Karpas-422 (cell line): ENCODE data around the gene SCMH1. TPM values are rescaled to one million over a fixed set of nuclear protein-coding genes. Genes with fewer than 3 reads are reported as not detected.
"Not testable (repeated sequence)": the region's sequence is repeated elsewhere in the genome, so short reads cannot be mapped to it uniquely, and the experiment has no call there.

ENCODE experiments used
- DNase-seq: peaks from one replicate; pipeline ENCODE4 v3.0.0-alpha.2; 2015
- H2AFZ ChIP-seq: fragments of 200-600 bp; sonication (generic); 2 replicates; pipeline ENCODE4 v1.6.1; 2014; ENCODE audit warnings: antibody characterized with exemption, low read length, mixed read lengths
- H3K27ac ChIP-seq: fragments of 200-600 bp; sonication (generic); 2 replicates; pipeline ENCODE4 v1.5.1; 2014; ENCODE audit warnings: mild to moderate bottlenecking, low read length, moderate library complexity
- H3K27me3 ChIP-seq: fragments of 200-600 bp; sonication (generic); 2 replicates; pipeline ENCODE4 v1.6.1; 2014; ENCODE audit warnings: low read length, mixed read lengths
- H3K36me3 ChIP-seq: fragments of 200-600 bp; sonication (generic); 2 replicates; pipeline ENCODE4 v1.6.1; 2014; ENCODE audit warnings: low read length, mixed read lengths; ENCODE audit not compliant: insufficient read depth
- H3K4me1 ChIP-seq: fragments of 200-600 bp; sonication (generic); 2 replicates; pipeline ENCODE4 v1.6.1; 2014; ENCODE audit warnings: mild to moderate bottlenecking, low read length, mixed read lengths
- H3K4me2 ChIP-seq: fragments of 200-600 bp; sonication (generic); 2 replicates; pipeline ENCODE4 v1.6.1; 2014; ENCODE audit warnings: low read length, low read depth, mild to moderate bottlenecking; ENCODE audit not compliant: poor library complexity, severe bottlenecking
- H3K4me3 ChIP-seq: fragments of 200-600 bp; sonication (generic); 2 replicates; pipeline ENCODE4 v1.5.1; 2014; ENCODE audit warnings: mild to moderate bottlenecking, antibody characterized with exemption, low read length, mixed read lengths
- H3K79me2 ChIP-seq: fragments of 200-600 bp; sonication (generic); 2 replicates; pipeline ENCODE4 v1.6.1; 2014; ENCODE audit warnings: mild to moderate bottlenecking, low read length, mixed read lengths
- H3K9ac ChIP-seq: fragments of 200-600 bp; sonication (generic); 2 replicates; pipeline ENCODE4 v1.6.0; 2014; ENCODE audit warnings: low read length
- H3K9me2 ChIP-seq: fragments of 200-600 bp; sonication (generic), shearing (Covaris generic); replicated peaks from 2 replicates; pipeline ENCODE4 v1.6.0; 2014; ENCODE audit warnings: mild to moderate bottlenecking, low read length, moderate library complexity; ENCODE audit not compliant: insufficient read depth
- H3K9me3 ChIP-seq: fragments of 300-700, 200-600 bp; sonication (generic); 2 replicates; pipeline ENCODE4 v1.6.1; 2014; ENCODE audit warnings: low read length, mixed read lengths
- H4K20me1 ChIP-seq: fragments of 200-600 bp; sonication (generic); 2 replicates; pipeline ENCODE4 v1.6.1; 2014; ENCODE audit warnings: mild to moderate bottlenecking, antibody characterized with exemption, low read length, low read depth; ENCODE audit not compliant: insufficient read depth
- total RNA-seq: library from RNA; depleted of rRNA; stranded (reverse); fragments of >200 nt; shearing (Covaris generic); gene quantifications from 2 replicates; pipeline ENCODE4 v1.2.3, GENCODE V29; 2014; ENCODE audit warnings: low replicate concordance

The SCMH1 gene
- total RNA-seq, 1 experiment from 2014 or later = 83.6 TPM

- Histone ChIP-seq H3K4me1 (peaks cover 15% of the 10 kb centered on the region), H3K4me2 (no peak overlapping the region), H3K27ac (no peak overlapping the region), H4K20me1 (no peaks in the 10 kb centered on the region), H3K9ac (no peak overlapping the region), H2AFZ (no peak overlapping the region), H3K4me3 (no peak overlapping the region), H3K79me2 (peaks cover 4% of the 10 kb centered on the region; the same call in 1 of the 2 replicates), H3K36me3 (0 out of 2 replicates have a peak, but pooled peaks cover 3% of the 10 kb centered on the region), H3K27me3 (no peaks in the 10 kb centered on the region), H3K9me2 (no peaks in the 10 kb centered on the region), H3K9me3 (no peaks in the 10 kb centered on the region)
- DNase-seq = peak; percentile 64
These were observed 119.1 kb downstream of the SCMH1 start for GRCh38 chr1:41122851-41123518.

DNA sequence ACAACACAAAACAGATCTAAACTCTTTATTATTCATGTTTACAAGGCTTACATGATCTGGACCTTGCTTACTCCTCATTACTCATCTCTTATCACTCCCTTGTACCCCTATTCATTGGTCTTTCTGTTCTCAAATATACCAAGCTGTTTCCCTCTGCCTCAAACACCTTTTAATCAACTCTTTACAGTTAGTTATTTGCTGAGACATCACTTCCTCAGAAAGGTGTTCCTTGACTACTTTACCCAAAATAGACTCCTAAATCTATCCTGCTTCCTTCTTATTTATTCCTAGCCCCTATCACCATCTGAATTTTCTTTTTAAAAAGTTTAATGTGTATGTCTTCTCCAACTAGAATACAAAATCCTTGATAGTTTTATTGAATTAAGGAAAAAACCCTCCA, 120.0 kb downstream of the SCMH1 start:
- Histone ChIP-seq H4K20me1 (no peaks in the 10 kb centered on the region), H3K9ac (no peak overlapping the region), H3K27ac (no peak overlapping the region), H3K27me3 (no peaks in the 10 kb centered on the region), H3K9me3 (no peaks in the 10 kb centered on the region), H2AFZ (no peak overlapping the region), H3K9me2 (no peaks in the 10 kb centered on the region), H3K79me2 (peaks cover 4% of the 10 kb centered on the region; the same call in 1 of the 2 replicates), H3K4me1 (peaks cover 15% of the 10 kb centered on the region), H3K36me3 (0 out of 2 replicates have a peak, but pooled peaks cover 3% of the 10 kb centered on the region), H3K4me3 (no peak overlapping the region), H3K4me2 (no peak overlapping the region)
- no peak for DNase-seq

DNA sequence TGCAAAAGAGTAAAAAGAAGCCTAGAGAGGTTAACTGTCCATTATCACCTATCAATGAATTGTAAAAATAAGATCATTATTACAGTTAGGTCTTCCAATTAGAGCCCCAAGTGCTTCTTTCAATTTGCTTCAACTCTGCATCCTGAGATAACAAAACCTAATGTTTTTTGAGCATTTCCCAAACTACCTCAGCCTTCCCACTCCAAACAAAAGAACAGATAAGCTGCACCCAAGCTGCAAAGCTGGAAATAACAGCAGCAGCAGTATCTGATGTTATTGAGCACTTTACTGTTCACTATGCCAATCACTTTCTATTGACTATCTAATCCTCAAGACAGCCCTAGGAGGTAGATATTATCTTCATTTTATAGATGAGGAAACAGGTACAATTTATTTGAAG, 123.5 kb downstream of the SCMH1 start:
- H3K27ac ChIP-seq = no peak overlapping the region
- peaks cover 15% of the 10 kb centered on the region for H3K4me1 ChIP-seq
- H3K36me3 ChIP-seq = peaks cover 14% of the 10 kb centered on the region; the same call in 1 of the 2 replicates
- no peak overlapping the region for H2AFZ ChIP-seq
- no peak overlapping the region for H3K9ac ChIP-seq
- H3K9me2 ChIP-seq = no peaks in the 10 kb centered on the region
- peaks cover 4% of the 10 kb centered on the region; the same call in 1 of the 2 replicates for H3K79me2 ChIP-seq
- DNase-seq = no peak
- H3K4me3 ChIP-seq = no peak overlapping the region
- no peaks in the 10 kb centered on the region for H4K20me1 ChIP-seq
- H3K27me3 ChIP-seq = no peaks in the 10 kb centered on the region
- no peaks in the 10 kb centered on the region for H3K9me3 ChIP-seq
- no peak overlapping the region for H3K4me2 ChIP-seq

GRCh38 chr1:41117241-41117640, 124.9 kb downstream of the SCMH1 start:
- not testable (repeated sequence) for H3K4me2 ChIP-seq, H3K9ac ChIP-seq, H3K9me2 ChIP-seq, H3K9me3 ChIP-seq, H3K79me2 ChIP-seq, H2AFZ ChIP-seq, H4K20me1 ChIP-seq, DNase-seq, H3K4me3 ChIP-seq, H3K27ac ChIP-seq, H3K27me3 ChIP-seq
- Histone ChIP-seq H3K4me1 (peaks cover 11% of the 10 kb centered on the region), H3K36me3 (peaks cover 21% of the 10 kb centered on the region; the same call in 1 of the 2 replicates)

GRCh38 chr1:41110736-41111135, 131.4 kb downstream of the SCMH1 start:
- Histone ChIP-seq H3K36me3 (peaks cover 20% of the 10 kb centered on the region), H3K4me3 (no peak overlapping the region), H3K27ac (no peak overlapping the region), H3K9me3 (no peaks in the 10 kb centered on the region), H3K4me1 (no peaks in the 10 kb centered on the region), H3K9me2 (no peaks in the 10 kb centered on the region), H3K4me2 (no peak overlapping the region), H2AFZ (no peak overlapping the region), H3K27me3 (no peaks in the 10 kb centered on the region), H4K20me1 (no peaks in the 10 kb centered on the region), H3K79me2 (no peaks in the 10 kb centered on the region), H3K9ac (no peak overlapping the region)
- DNase-seq = no peak

DNA sequence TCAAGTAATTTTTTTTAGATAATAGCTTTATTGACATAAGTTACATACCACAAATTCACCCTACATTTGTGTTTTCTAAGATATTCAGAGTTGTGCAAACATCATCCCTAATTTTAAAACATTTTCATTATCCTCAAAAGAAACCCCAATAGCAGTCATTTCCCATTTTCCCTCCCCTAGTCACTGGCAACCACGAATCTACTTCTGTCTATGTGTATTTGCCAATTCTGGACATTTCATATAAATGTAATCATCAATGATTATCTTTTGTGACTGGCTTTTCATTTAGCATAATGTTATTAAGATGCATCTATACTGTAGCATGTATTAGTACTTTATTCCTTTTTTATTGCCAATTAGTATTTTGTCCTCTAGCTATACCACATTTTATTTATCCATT, 131.8 kb downstream of the SCMH1 start:
- Histone ChIP-seq H3K4me2 (no peak overlapping the region), H3K36me3 (peaks cover 20% of the 10 kb centered on the region), H3K4me1 (no peaks in the 10 kb centered on the region), H4K20me1 (no peaks in the 10 kb centered on the region), H3K9me3 (no peaks in the 10 kb centered on the region), H2AFZ (no peak overlapping the region), H3K9ac (no peak overlapping the region), H3K9me2 (no peaks in the 10 kb centered on the region), H3K4me3 (no peak overlapping the region), H3K79me2 (no peaks in the 10 kb centered on the region), H3K27ac (no peak overlapping the region), H3K27me3 (no peaks in the 10 kb centered on the region)
- no peak for DNase-seq

GRCh38 chr1:41109310-41110197, 132.6 kb downstream of the SCMH1 start:
- Histone ChIP-seq H3K4me1 (no peaks in the 10 kb centered on the region), H3K9me3 (no peaks in the 10 kb centered on the region), H4K20me1 (no peaks in the 10 kb centered on the region), H3K9me2 (no peaks in the 10 kb centered on the region), H3K36me3 (peaks cover 20% of the 10 kb centered on the region), H3K9ac (no peak overlapping the region), H3K79me2 (no peaks in the 10 kb centered on the region), H3K4me3 (no peak overlapping the region), H3K4me2 (no peak overlapping the region), H2AFZ (no peak overlapping the region), H3K27ac (no peak overlapping the region), H3K27me3 (no peaks in the 10 kb centered on the region)
- no peak for DNase-seq

DNA sequence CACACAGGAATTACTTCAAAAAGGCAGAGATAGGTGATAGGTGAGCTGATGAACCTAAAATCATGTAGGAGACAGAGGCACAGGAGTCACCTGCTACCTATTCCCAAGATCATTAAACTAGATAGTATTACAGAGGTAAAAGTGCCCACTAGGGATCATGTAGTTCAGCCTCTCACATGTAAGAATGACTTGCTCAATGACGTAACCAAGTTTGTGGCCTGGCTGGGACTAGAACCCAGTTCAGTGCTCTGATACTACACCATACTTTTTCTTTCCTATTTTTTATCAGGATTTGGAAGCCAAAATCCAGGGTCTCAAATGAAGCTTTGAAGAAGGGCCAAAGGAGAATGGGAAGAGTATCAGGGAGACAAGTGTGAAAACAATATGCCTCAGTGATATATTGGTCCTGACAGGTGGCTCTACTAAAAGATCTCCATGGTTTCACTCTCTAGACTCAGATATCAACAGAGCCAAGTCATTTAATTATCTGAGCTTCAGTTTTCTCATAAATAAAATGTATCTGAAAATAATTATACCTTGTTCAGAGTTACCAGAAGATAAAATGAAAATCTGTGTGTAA, 133.3 kb downstream of the SCMH1 start:
- H3K4me2 ChIP-seq = no peak overlapping the region
- no peak for DNase-seq
- H3K36me3 ChIP-seq = peaks cover 14% of the 10 kb centered on the region
- 0 out of 2 replicates have a peak, but pooled peaks cover 3% of the 10 kb centered on the region for H3K4me1 ChIP-seq
- no peaks in the 10 kb centered on the region for H3K79me2 ChIP-seq
- H4K20me1 ChIP-seq = no peaks in the 10 kb centered on the region
- no peak overlapping the region for H3K4me3 ChIP-seq
- H2AFZ ChIP-seq = no peak overlapping the region
- H3K27ac ChIP-seq = no peak overlapping the region
- H3K9me3 ChIP-seq = no peaks in the 10 kb centered on the region
- no peaks in the 10 kb centered on the region for H3K27me3 ChIP-seq
- H3K9ac ChIP-seq = no peak overlapping the region
- H3K9me2 ChIP-seq = no peaks in the 10 kb centered on the region
